RKO (cell line): ENCODE measurements around the gene OPTC.

Experiments
- DNase-seq: peaks from one replicate; pipeline ENCODE4 v3.0.0-alpha.2; 2016; ENCODE audit warnings: low spot score

The OPTC gene

GRCh38 chr1:203492082-203492747 lies 1.7 kb upstream of the OPTC start:
- no peak for DNase-seq

GRCh38 chr1:203492748-203493130 lies 1.2 kb upstream of the OPTC start:
- no peak for DNase-seq

- DNase-seq = no peak
Observed at GRCh38 chr1:203495845-203496244, 1.9 kb downstream of the OPTC start.

- DNase-seq = no peak
Observed at GRCh38 chr1:203497269-203497777, 3.4 kb downstream of the OPTC start.

GRCh38 chr1:203499643-203500278 lies 5.8 kb downstream of the OPTC start:
- no peak for DNase-seq

- DNase-seq = no peak
Observed at GRCh38 chr1:203500279-203500678, 6.3 kb downstream of the OPTC start.

GRCh38 chr1:203503836-203504235 lies 9.9 kb downstream of the OPTC start:
- no peak for DNase-seq

GRCh38 chr1:203504400-203505250 lies 10.7 kb downstream of the OPTC start:
- peak; percentile 71 for DNase-seq

- no peak for DNase-seq
Observed at GRCh38 chr1:203505526-203506204, 11.7 kb downstream of the OPTC start.

- no peak for DNase-seq
Observed at GRCh38 chr1:203506858-203507626, 13.1 kb downstream of the OPTC start.

GRCh38 chr1:203507759-203508158 lies 13.8 kb downstream of the OPTC start:
- no peak for DNase-seq

- no peak for DNase-seq
Observed at GRCh38 chr1:203508463-203509073, 14.6 kb downstream of the OPTC start.

- no peak for DNase-seq
Observed at GRCh38 chr1:203509135-203509534, 15.2 kb downstream of the OPTC start.

GRCh38 chr1:203511513-203511912 lies 17.6 kb downstream of the OPTC start:
- DNase-seq = no peak

GRCh38 chr1:203511930-203512329 lies 18.0 kb downstream of the OPTC start:
- no peak for DNase-seq

GRCh38 chr1:203512517-203512847 lies 18.5 kb downstream of the OPTC start:
- DNase-seq = no peak

GRCh38 chr1:203512848-203513584 lies 19.1 kb downstream of the OPTC start:
- peak; percentile 88 for DNase-seq

GRCh38 chr1:203513585-203514031 lies 19.7 kb downstream of the OPTC start:
- no peak for DNase-seq

- DNase-seq = no peak
Observed at GRCh38 chr1:203516184-203516583, 22.2 kb downstream of the OPTC start.

- DNase-seq = no peak
Observed at GRCh38 chr1:203516906-203517305, 23.0 kb downstream of the OPTC start.
